KBM-7 (cell line): ENCODE results near the gene SLC25A3.
"Not testable (repeated sequence)": the region's sequence is repeated elsewhere in the genome, so short reads cannot be mapped to it uniquely, and the experiment has no call there.

Source experiments
- DNase-seq: peaks from one replicate; pipeline ENCODE4 v3.0.0-alpha.2; 2015
- in situ Hi-C: fragments of 300-500 bp; cut with MboI; formaldehyde crosslinking; loops from 2 replicates; pipeline ENCODE4 v1.14.3; 2020; ENCODE audit warnings: low sequenced_read_pairs, low pct_unique_long_range_greater_than_20kb, mixed read lengths

Gene SLC25A3

GRCh38 chr12:98593351-98594049 is at the start of gene SLC25A3:
TSS of gene SLC25A3 (plus strand) at chr12:98593686. CDS start at chr12:98593979, 293 bp downstream.
- DNase-seq, result peak; percentile 97
- in situ Hi-C loops, result no loop called here

- in situ Hi-C loops, result no loop called here
- DNase-seq, result no peak
These were observed 49.8 kb upstream of the SLC25A3 start for GRCh38 chr12:98543701-98544100.

- in situ Hi-C loops, result no loop called here
- DNase-seq, result no peak
These were observed 48.7 kb upstream of the SLC25A3 start for GRCh38 chr12:98544751-98545150.

- no peak for DNase-seq
- in situ Hi-C loops, result no loop called here
These were observed 43.9 kb upstream of the SLC25A3 start for GRCh38 chr12:98549371-98550110.

GRCh38 chr12:98551787-98552186 is 41.7 kb upstream of the SLC25A3 start:
- in situ Hi-C loops, result no loop called here
- no peak for DNase-seq

GRCh38 chr12:98558097-98558496 is 35.4 kb upstream of the SLC25A3 start:
- DNase-seq, in situ Hi-C loops: not testable (repeated sequence)

- no peak for DNase-seq
- in situ Hi-C loops, result no loop called here
These were observed 33.8 kb upstream of the SLC25A3 start for GRCh38 chr12:98559666-98560065.

GRCh38 chr12:98561846-98562245 is 31.6 kb upstream of the SLC25A3 start:
- no peak for DNase-seq
- in situ Hi-C loops, result no loop called here

- peak; percentile 24 for DNase-seq
These were observed 21.5 kb upstream of the SLC25A3 start for GRCh38 chr12:98572010-98572409.

GRCh38 chr12:98574110-98574509 is 19.4 kb upstream of the SLC25A3 start:
- in situ Hi-C loops, result no loop called here
- DNase-seq, result no peak

More at GRCh38 chr12:98572010-98572409, 21.5 kb upstream of the SLC25A3 start:
- in situ Hi-C loops, result no loop called here

- in situ Hi-C loops, result no loop called here
- no peak for DNase-seq
These were observed 18.5 kb upstream of the SLC25A3 start for GRCh38 chr12:98575013-98575412.

- in situ Hi-C loops, DNase-seq: not testable (repeated sequence)
These were observed 16.7 kb upstream of the SLC25A3 start for GRCh38 chr12:98576795-98577194.

- in situ Hi-C loops, result no loop called here
- no peak for DNase-seq
These were observed 15.1 kb upstream of the SLC25A3 start for GRCh38 chr12:98578392-98578791.

- DNase-seq, result peak; percentile 46
- in situ Hi-C loops, result no loop called here
These were observed 14.7 kb upstream of the SLC25A3 start for GRCh38 chr12:98578821-98579220.

GRCh38 chr12:98579347-98579746 is 14.1 kb upstream of the SLC25A3 start:
- in situ Hi-C loops, result no loop called here

GRCh38 chr12:98579835-98580234 is 13.7 kb upstream of the SLC25A3 start:
- in situ Hi-C loops, result no loop called here
- DNase-seq, result no peak

More at GRCh38 chr12:98579347-98579746, 14.1 kb upstream of the SLC25A3 start:
- DNase-seq, result no peak

GRCh38 chr12:98580695-98581094 is 12.8 kb upstream of the SLC25A3 start:
- in situ Hi-C loops, result no loop called here
- DNase-seq, result no peak

- in situ Hi-C loops, result no loop called here
- no peak for DNase-seq
These were observed 12.4 kb upstream of the SLC25A3 start for GRCh38 chr12:98581101-98581500.

- DNase-seq, result no peak
- in situ Hi-C loops, result no loop called here
These were observed 11.4 kb upstream of the SLC25A3 start for GRCh38 chr12:98582093-98582492.

GRCh38 chr12:98587084-98587483 is 6.4 kb upstream of the SLC25A3 start:
- DNase-seq, result no peak
- in situ Hi-C loops, result no loop called here
